ENCODE measurements around the gene RGL4. TPM values are rescaled to one million over a fixed set of nuclear protein-coding genes. Genes with fewer than 3 reads are reported as not detected.
"Not testable (repeated sequence)": the region's sequence is repeated elsewhere in the genome, so short reads cannot be mapped to it uniquely, and the experiment has no call there.

The RGL4 gene
- total RNA-seq, 2 donors from 2014 or later, result 0.91 TPM; not detected in 1

GRCh38 chr22:23673050-23673620 is 17.7 kb upstream of the RGL4 start:
- intact Hi-C loops (cut with DNase I), result no loop called here
- Histone ChIP-seq H3K27me3 (replicated peaks; ENCODE audit: insufficient read depth) (no peaks in the 10 kb centered on the region), H3K27ac (no peak overlapping the region), H3K4me1 (replicated peaks) (no peaks in the 10 kb centered on the region), H3K36me3 (no peaks in the 10 kb centered on the region), H3K9me3 (no peaks in the 10 kb centered on the region), H3K4me3 (no peak overlapping the region)
- TF ChIP-seq CTCF (IDR thresholded peaks at IDR 0.05) (no peak), POLR2A (IDR thresholded peaks at IDR 0.05) (no peak), POLR2AphosphoS5 (IDR thresholded peaks at IDR 0.05) (no peak)
- 83% methylated on average over 7 of the region's 7 CpGs for WGBS
- DNase-seq (ENCODE audit: low spot score), result no peak

GRCh38 chr22:23673826-23674690 is 16.8 kb upstream of the RGL4 start:
- no peak overlapping the region for H3K27ac ChIP-seq
- no peaks in the 10 kb centered on the region for H3K27me3 ChIP-seq (replicated peaks; ENCODE audit: insufficient read depth)
- intact Hi-C loops (cut with DNase I), result no loop called here
- H3K36me3 ChIP-seq, result no peaks in the 10 kb centered on the region
- TF ChIP-seq POLR2AphosphoS5 (IDR thresholded peaks at IDR 0.05), result no peak
- no peak for TF ChIP-seq POLR2A (IDR thresholded peaks at IDR 0.05)
- no peaks in the 10 kb centered on the region for H3K9me3 ChIP-seq
- 83% methylated on average over 26 of the region's 26 CpGs for WGBS
- no peak for DNase-seq (ENCODE audit: low spot score)
- H3K4me1 ChIP-seq (replicated peaks), result no peaks in the 10 kb centered on the region
- H3K4me3 ChIP-seq, result no peak overlapping the region

- H3K27me3 ChIP-seq (replicated peaks; ENCODE audit: insufficient read depth); H3K4me1 ChIP-seq (replicated peaks); H3K4me3 ChIP-seq; H3K27ac ChIP-seq; intact Hi-C loops (cut with DNase I); H3K9me3 ChIP-seq; H3K36me3 ChIP-seq; DNase-seq (ENCODE audit: low spot score): not testable (repeated sequence)
- WGBS, result 92% methylated on average over 6 of the region's 6 CpGs
Measured at GRCh38 chr22:23674886-23675501, 15.8 kb upstream of the RGL4 start.

GRCh38 chr22:23675502-23676415 is 15.1 kb upstream of the RGL4 start:
- DNase-seq (ENCODE audit: low spot score), result no peak
- no peaks in the 10 kb centered on the region for H3K27me3 ChIP-seq (replicated peaks; ENCODE audit: insufficient read depth)
- no peak overlapping the region for H3K4me3 ChIP-seq
- intact Hi-C loops (cut with DNase I), result no loop called here
- no peaks in the 10 kb centered on the region for H3K4me1 ChIP-seq (replicated peaks)
- no peaks in the 10 kb centered on the region for H3K36me3 ChIP-seq
- no peak overlapping the region for H3K27ac ChIP-seq
- TF ChIP-seq POLR2AphosphoS5 (IDR thresholded peaks at IDR 0.05) (no peak), CTCF (IDR thresholded peaks at IDR 0.05) (no peak), POLR2A (IDR thresholded peaks at IDR 0.05) (no peak)
- WGBS, result 61% methylated on average over 16 of the region's 17 CpGs
- no peaks in the 10 kb centered on the region for H3K9me3 ChIP-seq

- H3K4me1 ChIP-seq (replicated peaks); H3K27ac ChIP-seq; H3K4me3 ChIP-seq; DNase-seq (ENCODE audit: low spot score); H3K36me3 ChIP-seq; H3K27me3 ChIP-seq (replicated peaks; ENCODE audit: insufficient read depth); H3K9me3 ChIP-seq; intact Hi-C loops (cut with DNase I): not testable (repeated sequence)
- WGBS, result 95% methylated on average over 10 of the region's 12 CpGs
Measured at GRCh38 chr22:23676841-23677700, 13.7 kb upstream of the RGL4 start.
